A673 (cell line): ENCODE data around the gene CTSA.

Source experiments
- EZH2 ChIP-seq: fragments of 200-600 bp; sonication (generic); IDR thresholded peaks from 2 replicates; pipeline ENCODE4 v1.6.1; 2017; ENCODE audit warnings: borderline replicate concordance, low read depth, mild to moderate bottlenecking, mixed read lengths, antibody characterized with exemption, low read length; ENCODE audit not compliant: poor library complexity, severe bottlenecking
- TF ChIP-seq, protein P1 (sequence below): fragments of 300-800, 200-600 bp; sonication (generic); conservative IDR thresholded peaks from 2 replicates; pipeline ENCODE4 v1.5.1; 2017; ENCODE audit warnings: low read depth, mild to moderate bottlenecking, antibody characterized with exemption, low read length, moderate library complexity, mixed read lengths

- TF ChIP-seq, protein P1, sequence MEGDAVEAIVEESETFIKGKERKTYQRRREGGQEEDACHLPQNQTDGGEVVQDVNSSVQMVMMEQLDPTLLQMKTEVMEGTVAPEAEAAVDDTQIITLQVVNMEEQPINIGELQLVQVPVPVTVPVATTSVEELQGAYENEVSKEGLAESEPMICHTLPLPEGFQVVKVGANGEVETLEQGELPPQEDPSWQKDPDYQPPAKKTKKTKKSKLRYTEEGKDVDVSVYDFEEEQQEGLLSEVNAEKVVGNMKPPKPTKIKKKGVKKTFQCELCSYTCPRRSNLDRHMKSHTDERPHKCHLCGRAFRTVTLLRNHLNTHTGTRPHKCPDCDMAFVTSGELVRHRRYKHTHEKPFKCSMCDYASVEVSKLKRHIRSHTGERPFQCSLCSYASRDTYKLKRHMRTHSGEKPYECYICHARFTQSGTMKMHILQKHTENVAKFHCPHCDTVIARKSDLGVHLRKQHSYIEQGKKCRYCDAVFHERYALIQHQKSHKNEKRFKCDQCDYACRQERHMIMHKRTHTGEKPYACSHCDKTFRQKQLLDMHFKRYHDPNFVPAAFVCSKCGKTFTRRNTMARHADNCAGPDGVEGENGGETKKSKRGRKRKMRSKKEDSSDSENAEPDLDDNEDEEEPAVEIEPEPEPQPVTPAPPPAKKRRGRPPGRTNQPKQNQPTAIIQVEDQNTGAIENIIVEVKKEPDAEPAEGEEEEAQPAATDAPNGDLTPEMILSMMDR = no peak
- no peak for TF ChIP-seq EZH2
These were observed 1.1 kb downstream of the CTSA start for GRCh38 chr20:45892049-45892825.
